HG03520 (cell line): ENCODE results near the gene ZNF423.

Experiments
- ATAC-seq: cut with Tn5 transposase; IDR thresholded peaks from one replicate; pipeline ENCODE4 v1.9.1; 2021; ENCODE audit warnings: mild to moderate bottlenecking, moderate library complexity; ENCODE audit not compliant: unreplicated experiment

The ZNF423 gene

DNA sequence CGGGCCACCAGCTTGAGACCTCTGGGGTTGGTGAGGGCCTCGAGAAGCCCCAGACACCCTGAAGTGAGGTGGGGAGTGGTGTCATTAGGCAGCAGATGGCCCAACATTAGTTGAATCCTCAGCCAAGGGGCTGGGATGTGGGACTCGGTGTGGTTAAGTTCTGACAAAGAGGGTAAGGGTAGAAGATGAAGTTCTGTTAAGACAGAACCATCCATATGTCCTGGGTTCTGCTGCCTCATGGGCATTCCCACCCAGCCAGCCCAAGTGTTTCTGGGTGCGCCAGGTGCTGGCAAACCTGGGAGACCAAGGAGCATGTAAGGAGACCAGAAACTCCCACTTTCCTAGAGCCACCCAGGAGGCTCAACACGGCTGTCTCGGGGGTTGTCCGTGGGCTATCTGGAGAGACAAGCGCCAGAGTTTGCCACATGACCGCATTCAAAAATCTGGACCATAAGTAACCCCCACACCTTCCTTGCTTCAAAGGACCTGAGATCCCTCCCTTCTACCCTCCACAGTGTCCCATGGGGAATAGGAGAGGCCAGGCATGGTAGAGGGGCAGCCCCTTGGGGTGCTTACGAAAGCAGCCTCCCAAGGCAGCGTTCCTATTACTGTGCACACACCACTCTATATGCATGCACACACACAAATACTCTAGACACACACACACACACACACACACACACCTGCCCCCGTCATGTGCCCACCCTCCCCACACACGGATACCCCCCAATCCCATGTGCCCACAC lies 353.6 kb downstream of the ZNF423 start:
- no peak for ATAC-seq

DNA sequence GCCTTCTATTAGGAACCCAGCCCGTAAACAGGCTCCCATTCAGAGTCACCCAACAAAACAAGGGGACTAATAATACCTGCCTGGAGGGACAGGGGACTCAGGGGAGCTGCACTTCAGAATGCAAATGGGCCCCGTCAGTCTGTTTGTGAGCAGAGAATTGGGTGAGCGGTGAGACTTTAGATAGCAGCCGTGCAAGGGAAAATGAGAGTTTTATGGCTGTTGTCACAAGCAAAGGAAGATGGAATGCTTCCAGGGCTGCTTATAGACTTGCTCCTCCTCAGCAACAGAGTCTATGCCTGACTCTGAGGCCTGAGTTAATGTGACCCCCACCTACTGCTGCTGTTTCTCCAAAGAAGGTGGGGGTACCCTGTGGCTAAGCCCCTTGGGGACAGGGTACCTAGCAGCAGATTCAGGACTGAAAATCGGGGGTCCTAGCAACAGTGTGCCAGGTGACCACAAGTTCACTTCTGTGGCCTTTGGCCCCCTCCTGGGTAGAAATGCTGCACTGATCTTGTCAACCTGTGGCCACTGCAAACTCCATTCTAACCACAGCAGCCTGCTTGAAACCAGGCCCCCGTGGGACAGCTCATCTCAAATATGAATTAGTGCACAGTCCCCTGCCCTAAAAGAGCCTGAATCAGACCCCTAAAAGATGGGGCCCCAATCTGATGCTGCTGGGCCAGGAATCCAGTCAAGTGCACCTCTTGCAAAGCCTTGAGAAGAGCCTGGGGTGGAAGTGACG lies 355.9 kb downstream of the ZNF423 start:
- ATAC-seq, result no peak

DNA sequence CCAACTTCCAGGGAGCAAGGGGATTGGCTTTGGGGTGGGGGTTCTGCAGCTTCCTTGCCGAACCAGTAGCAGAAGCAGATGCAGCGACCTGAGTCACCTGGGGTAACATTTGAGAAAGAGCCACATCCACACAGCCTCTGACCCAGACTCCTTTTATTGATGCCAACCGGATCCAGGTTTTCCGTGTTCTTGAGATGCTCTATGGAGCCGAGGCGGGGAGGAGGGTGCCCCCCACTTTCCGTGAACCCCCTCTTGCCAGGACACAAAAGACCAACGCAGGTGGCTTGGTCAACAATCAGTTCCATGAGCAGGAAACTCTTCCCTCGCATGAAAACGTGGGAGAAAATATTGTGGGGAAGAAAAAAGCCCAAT lies 356.5 kb downstream of the ZNF423 start:
- no peak for ATAC-seq

DNA sequence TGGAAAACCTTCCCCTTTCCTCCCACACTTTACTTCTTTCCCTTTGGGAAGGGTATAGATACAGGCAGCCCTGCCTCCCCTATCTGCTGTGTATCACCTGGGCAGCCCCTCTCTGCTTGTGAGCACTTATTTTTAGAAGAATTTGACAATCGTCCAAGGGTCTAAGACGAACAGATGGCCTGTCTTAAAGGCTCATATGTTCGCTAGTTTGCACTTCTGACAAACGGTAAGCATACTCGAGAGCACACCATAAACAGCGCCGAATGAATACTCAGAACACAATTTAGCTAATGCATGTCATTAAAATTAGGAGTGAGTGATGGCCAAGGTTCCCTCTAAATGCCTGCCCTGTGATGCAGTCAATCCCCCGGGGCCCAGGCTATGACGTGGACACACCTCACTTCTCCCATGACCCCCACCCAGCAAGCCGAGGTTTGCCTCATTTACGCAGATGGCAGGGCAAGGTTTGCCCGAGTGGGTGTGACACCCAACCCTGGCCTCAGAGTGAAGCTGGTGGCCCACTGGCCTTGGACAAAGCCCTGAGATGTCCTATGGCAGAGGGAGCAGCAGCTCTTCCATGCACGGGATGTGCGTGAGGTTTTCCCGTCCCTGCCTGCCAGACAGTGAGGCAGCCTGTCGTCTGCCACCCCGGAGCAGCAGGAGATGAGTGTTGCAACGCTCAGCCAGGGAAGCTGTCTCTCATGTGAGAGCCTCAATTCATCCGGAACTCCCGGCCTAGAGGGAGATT lies 357.1 kb downstream of the ZNF423 start:
- ATAC-seq, result no peak

DNA sequence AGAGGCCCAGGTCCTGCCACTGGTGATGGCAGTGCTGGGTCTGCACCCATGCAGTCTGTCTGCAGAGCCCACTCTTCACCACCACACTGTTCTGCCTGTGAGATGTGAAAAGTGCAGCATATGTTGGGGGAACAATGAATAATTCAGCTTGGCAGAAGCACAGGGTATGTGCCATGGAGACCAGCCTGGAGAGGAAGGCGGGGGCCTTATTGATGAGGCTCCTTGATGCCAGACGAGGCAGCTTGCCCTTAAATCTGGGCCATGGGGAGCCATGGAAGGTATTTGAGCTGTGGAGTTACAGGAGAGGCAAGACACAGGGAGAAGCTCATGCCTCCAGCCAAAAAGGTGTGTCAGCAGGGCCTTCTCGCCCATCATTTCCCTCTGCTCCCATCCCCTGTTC lies 357.6 kb downstream of the ZNF423 start:
- ATAC-seq, result no peak

DNA sequence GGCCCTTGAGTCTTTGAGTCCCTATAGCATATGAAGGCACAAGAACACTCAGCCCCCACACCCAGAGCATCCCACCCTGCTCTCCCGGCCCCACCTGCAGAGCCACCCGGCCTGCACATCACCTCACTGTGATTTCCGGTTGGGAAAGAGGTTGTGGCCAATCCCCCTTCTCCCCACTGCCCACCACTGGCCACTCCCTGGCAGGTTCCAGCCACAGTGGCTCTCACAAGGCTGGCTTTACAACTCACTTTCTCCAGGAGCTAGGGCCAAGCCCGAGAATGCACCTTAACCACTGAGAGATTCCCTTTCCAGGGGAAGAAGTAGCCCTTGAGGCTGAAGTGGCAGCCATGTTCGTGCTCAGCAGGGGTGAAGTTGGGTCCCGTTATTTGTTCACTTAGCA lies 358.4 kb downstream of the ZNF423 start:
- no peak for ATAC-seq

DNA sequence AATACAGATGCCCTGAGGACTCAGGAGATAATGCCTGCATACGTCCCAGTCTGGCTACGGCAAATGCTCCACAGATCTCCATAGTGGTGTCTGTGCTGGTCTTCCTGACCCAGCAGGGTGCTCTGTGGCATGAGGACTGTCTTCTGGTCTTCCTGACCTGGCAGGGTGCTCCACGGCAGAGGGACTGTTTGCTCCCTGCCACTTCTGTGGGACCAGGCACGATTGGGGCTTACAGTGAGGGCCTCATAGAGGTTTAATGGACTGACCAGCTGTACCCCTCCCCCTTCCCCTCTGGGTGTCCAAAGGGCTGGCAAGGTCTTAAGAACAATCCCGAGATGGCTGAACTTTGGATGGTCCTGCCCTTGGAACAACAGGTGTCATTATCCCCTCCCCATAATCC lies 359.3 kb downstream of the ZNF423 start:
- ATAC-seq, result no peak

DNA sequence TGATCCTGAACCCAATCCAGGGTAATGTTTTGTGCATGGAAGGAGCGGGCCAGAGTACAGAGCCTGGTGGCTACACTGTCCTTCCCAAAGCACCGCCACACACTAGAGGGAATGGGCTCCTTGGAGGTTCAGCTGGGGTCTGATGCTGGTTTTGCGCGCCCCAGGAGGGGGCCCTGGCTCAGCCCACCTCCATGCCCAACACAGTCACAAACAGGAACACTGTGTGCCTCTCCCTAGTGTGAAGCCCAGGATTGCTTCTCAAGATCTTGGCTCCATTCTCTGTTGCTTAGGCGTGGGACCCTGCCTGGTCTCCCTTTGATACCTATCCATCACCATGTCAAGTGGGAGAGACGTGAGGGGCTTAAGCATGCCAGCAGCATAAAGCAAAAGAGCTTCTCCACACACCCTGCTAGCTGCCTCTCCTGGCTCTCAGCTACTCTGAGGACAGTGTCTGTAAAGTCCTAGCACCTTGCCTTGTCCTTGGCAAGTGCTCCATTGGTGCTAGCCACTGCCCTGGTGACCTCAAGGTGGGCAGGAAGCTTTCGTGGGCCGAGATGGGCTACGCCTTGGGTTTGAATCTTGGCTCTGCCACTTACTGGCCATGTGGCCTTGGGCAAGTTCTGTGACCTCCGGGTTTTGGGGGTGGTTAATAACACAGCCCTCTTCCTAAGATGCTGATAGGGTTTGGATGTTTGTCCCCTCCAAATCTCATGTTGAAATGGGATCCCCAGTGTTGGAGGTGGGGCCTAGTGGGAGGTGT lies 360.1 kb downstream of the ZNF423 start:
- ATAC-seq, result no peak

DNA sequence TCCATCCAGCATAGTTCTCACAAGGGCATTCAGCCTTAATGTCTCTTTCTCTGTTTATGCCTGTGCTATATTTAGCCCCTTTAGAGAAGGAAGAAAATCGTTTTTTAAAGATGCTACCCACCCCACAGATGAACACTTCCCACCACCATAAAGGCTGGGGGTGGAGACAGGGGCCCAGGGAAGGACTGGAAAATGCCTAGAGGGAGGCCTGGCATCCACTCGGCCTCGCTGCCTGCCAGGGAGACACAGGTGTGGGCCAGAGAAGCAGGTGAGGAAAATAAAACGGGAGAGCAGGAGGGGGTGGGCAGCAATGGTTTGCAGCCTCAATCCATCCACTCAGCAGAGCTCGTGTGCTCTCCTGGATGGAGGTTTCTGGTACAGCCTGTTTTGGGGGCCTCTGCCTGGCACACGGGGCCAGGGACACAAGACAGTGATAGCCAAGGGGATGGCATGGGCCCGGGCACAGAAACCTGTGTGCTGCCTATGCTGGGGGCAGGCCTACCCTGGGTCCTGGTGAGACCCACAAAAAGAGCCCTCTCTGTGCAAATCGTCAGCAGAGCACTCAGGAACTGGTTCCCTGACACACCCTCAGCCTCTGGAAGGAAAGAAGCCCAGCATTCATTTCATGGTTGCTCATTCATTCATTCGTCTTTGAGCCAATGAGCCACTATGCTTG lies 360.9 kb downstream of the ZNF423 start:
- no peak for ATAC-seq

DNA sequence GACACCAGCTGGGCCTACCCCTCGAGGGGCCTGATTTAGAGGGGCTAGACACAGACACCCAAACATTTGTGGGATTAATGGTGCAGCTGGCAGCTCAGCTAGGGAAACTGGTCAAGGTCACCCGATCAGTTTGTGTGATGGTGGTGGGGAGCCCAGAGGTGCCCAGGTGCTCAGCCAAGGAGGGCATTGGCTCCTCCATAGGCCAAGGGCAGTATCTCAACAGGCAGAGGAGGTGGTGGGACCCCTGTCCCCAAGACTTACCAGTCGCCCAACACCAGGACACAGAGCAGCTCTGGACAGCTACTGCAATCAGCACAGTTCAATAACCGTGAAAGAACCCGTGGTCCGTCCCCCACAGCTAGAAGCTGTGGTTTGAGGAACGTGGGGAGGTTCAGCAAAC lies 361.4 kb downstream of the ZNF423 start:
- ATAC-seq, result no peak

DNA sequence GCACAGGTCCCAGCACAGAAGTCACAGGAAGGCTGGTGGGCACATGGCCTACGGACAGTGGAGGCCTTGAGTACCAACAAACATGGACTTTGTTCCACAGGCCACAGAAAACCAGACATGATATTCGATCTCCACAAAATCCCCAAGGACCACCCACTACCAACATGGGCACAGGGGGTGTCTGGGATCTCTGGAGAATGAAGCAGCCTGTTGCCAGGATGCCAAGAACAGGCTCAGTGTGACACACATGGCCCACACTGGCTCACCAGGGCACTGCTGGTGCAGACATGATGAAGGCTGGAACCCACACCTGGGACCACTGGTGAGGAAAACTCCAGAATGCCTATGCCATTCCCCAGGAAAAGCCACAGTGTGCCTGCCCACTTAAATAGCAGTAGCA lies 362.1 kb downstream of the ZNF423 start:
- no peak for ATAC-seq

DNA sequence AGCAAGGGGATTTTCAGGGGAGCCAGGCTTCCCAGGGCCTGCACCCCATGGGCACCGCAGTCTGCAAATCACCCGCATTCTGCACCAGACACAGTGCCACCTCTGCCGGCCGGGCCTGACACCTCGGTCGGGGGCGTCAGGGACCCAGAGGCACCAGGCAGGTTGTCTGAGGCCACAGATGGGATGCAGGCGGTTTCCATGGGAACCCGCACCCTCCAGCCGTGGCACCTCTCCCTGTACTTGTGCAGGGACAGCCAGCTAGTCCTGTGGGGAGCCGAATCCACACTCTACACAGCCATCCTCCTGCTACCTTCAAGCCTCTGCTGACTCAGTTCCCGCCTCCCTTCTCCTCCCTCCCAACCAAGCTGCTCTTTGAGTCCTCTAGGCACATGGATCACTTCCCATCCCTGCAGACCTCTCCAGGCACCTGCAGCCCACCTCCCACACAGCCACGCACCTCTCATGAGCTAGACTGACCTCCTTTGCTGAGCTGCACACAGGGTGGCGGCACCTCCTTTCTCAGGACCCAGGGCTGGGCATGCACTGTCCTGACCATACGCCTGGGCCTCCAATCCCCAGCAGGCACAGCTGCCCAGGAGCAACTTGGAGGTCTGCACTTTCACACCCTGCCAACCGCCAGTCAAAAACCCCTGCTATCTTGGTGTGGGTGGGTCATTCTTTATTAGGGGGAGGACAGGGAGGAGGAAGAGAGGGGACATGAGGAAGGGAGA lies 362.9 kb downstream of the ZNF423 start:
- no peak for ATAC-seq

DNA sequence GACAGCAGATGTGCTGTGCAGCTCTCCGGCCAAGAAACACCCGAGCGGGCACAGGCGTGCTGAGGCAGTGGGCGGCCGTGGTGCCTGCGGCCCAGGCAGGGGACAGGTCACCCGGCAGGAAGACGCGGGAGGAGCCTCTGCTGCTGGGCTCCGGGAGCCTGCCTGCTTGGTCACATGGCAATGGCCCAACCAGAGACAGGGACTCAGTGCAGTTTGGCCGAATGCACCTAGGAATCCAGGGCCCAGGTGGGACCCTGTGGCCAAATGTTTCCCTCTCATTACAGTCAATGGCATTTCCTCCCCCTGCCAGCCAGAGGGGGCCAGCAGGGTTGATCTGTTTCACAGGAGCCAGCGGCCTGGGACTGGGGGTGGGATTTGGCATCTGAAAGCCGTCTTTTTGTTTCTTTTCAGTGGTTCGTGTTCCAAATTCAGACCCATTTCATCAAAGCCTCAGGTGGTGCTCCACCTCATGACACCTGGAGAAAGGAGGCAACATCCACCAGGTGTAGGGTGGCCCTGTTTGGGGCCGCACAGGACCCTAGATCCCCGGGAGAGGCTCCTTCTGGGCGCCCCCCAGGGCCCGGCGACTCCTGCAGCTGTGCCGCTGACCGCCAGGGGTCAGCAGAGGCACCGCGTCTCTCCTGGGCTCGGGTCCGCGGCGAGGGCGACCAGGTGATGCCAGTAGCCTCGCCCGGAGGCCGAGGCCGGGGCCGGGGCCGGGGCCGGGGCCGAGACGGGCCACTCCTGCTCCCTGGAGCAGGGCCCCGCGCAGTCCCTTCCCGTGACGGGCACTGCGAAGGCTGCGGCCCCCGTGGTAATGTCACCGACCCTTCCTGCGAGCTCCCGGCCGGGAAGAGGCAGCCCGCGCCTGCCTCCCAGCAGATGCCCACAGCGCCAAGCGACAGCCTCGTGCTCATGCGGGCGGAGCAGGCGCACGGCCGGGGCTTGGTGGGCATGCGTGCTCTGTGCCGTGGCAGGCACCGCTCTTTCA lies 363.8 kb downstream of the ZNF423 start:
- peak; percentile 62 for ATAC-seq

DNA sequence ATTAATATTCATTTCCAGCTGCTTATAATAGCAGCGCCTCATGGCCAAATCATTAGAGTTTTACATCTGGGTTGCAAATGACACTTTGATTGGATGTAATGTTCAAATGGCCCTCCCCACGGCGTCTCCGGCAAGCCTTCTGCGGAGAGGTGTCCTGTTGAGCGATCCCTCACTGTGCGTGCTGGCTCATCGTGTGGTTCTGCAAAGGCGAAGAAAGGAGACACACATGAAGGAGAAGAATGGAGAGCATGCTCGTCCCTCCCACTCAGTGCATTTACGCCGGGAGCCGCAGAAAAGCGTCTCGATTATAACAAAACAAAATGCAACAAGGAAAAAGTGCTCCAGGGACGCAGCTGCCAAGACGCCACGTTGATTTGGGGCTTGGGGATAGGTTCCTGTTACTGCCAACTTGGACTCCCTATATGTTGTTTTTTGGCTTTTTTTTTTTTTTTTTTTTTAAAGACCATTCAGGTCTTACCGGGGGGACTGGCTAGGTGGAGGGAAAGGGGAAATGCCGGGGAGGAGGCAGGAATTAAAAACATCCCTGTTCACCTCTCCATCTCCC lies 364.7 kb downstream of the ZNF423 start:
- ATAC-seq, result no peak

DNA sequence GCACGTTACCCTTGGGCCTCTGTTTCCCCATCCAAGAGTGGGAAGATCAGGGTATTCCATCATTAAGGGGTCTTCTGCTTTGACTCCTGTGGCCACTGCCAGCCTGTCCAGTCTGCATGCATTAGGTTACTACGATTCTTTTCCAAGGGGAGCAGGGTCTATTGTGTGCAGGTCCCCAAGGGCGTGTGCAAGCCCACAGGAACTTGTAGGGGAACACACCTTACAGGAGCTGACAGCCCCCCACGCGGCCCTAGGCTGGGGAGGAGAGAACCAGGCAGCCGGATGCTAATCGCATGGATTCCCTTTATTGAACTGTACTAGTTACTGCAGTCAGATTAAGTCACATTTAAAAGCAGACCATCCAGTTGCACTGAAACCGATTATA lies 365.6 kb downstream of the ZNF423 start:
- ATAC-seq, result no peak

DNA sequence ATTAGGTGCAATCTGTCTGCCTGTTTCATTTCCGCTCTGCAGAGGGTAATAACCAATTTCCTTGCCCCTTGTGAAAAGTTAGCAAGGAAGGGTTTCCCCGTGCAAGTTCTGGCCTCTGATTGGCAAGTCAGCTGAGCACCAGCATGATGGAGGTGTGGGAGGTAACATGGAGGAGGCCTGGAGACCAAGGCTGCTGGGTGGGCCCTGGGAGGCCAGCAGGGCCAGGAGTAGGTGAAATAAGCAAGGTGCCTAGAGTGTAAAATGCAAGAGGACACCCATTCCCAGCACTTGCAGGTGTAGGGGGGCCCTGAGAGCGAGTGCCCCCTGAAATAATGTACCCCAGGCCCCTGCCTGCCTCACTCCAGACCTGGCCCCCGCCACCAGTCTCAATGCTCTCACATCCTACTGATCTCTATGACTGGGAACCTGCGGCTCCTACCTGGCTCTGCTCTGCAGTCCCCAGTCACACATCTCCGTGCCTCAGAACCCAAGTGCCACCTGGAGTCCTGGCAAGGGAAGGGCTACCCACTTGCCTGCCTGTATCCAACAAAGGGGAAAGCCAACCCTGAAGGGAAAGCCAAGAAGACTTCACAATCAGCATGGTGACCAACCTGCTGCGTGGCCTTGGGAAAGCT lies 366.1 kb downstream of the ZNF423 start:
- no peak for ATAC-seq

DNA sequence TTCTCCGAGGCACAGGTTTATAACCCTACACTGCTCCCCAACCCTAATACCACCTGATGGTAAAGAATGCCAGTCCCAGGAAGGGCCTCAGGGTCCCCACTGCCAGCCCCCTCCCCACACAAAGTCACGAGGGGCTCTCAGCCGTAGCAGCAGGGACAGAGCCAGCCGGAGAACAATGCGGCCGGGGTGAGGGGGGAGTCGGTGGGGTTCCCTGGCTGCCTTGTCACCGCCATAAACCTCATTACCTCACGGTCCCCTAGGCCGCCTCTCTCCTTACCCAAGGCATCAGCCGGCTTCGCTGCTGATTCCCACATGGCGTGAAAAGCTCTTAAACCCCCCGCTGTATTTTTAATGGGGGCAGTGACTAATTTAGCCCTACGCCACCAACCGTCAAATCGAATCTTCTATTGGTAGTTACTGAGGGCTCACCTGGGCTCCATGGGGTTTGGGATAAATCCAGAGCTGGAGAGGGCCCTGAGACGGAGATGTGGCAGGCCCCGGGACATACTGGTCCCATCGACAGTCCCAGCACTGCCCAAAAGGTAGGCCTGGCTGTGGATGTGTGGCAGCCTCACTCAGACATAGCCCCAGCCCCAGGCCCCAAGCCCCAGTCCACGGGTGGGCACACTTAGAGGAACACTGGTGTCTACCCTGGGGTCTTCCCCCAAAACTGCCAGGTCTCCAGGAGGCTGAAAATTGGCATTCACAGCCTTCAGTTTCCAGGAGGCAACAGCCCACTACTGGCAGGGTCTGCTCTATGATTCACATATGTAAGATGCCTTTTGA lies 367.0 kb downstream of the ZNF423 start:
- no peak for ATAC-seq
